HepG2 (cell line): ENCODE results near the gene DPCD. TPM values are rescaled to one million over a fixed set of nuclear protein-coding genes. Genes with fewer than 3 reads are reported as not detected.
A peak's percentile ranks its signal among the peaks of the same experiment; 100 is the strongest.

ENCODE experiments used
- ATAC-seq: fragments of 200-7000 bp; cut with Tn5 transposase; 3 replicates; pipeline ENCODE4 v1.9.1; 2020; ENCODE audit warnings: mild to moderate bottlenecking, moderate library complexity
- BruUV-seq: library from RNA; stranded (reverse); fragments of 400-500 nt; replicated peaks from 2 replicates; lab custom pipeline; 2021; lab: Mats Ljungman, UMichigan
- CTCF ChIA-PET: fragments of 300-600 bp; formaldehyde crosslinking; extraction: SDS; loops from one replicate; lab custom pipeline; 2021; ENCODE audit warnings: low total read pairs, inconsistent platforms, low intra/inter-chr PET ratio; lab: Yijun Ruan, JAX
- POLR2A ChIA-PET: fragments of 350-600 bp; sonication (Branson Sonifier 250); formaldehyde crosslinking; loops from one replicate; lab custom pipeline; 2020; ENCODE audit warnings: antibody characterized with exemption, inconsistent platforms; lab: Yijun Ruan, JAX
- DNase-seq: peaks from one replicate; pipeline ENCODE4 v3.0.0-alpha.2; 2015; ENCODE audit warnings: low spot score
- FAIRE-seq: peaks from 3 replicates; lab custom pipeline; 2011; peaks lifted over from hg19 to GRCh38; lab: Jason Lieb, UNC
- H2AFZ ChIP-seq: one replicate; pipeline ENCODE4 v1.6.1; 2011; ENCODE audit warnings: low read length, inconsistent platforms
- H3K27ac ChIP-seq: fragments of 300-600 bp; 3 replicates; pipeline ENCODE4 v1.8.0; 2011; ENCODE audit warnings: mixed run types, mild to moderate bottlenecking, mixed read lengths, low read length, inconsistent platforms; ENCODE audit not compliant: insufficient read depth; ENCODE audit errors: extremely low read length
- H3K27me3 ChIP-seq, 2 experiments: fragments of 200-600 bp in 1 of 2; 2 replicates in 1 of 2; 3 replicates in 1 of 2; pipeline versions ENCODE4 v1.6.0 to v1.8.0; 2011; ENCODE audit warnings: low read length in 2 of 2, mild to moderate bottlenecking in 2 of 2, moderate library complexity in 2 of 2, inconsistent platforms in 1 of 2; ENCODE audit not compliant: insufficient read depth in 2 of 2, control insufficient read depth in 1 of 2
- H3K36me3 ChIP-seq, 2 experiments: fragments of 200-600 bp in 1 of 2; replicated peaks in 1 of 2; 2 replicates in 1 of 2; 3 replicates in 1 of 2; pipeline versions ENCODE4 v1.5.1 to v1.8.0; 2011; ENCODE audit warnings: low read length in 2 of 2, inconsistent platforms in 1 of 2; ENCODE audit not compliant: insufficient read depth in 2 of 2, control insufficient read depth in 1 of 2
- H3K4me1 ChIP-seq: 2 replicates; pipeline ENCODE4 v1.5.1; 2012; ENCODE audit warnings: low read length, inconsistent platforms; ENCODE audit not compliant: insufficient read depth
- H3K4me2 ChIP-seq: 2 replicates; pipeline ENCODE4 v1.6.0; 2011; ENCODE audit warnings: low read depth, low read length, inconsistent platforms
- H3K4me3 ChIP-seq, 3 experiments: fragments of 200-600 bp in 1 of 3; sonication (generic), shearing (Covaris generic) in 1 of 3; replicated peaks in 1 of 3; 2 replicates each; pipeline ENCODE4 v1.5.1; 2011 to 2016; ENCODE audit warnings: low read length in 3 of 3, inconsistent platforms in 2 of 3, low read depth in 2 of 3, mild to moderate bottlenecking in 2 of 3, control low read depth in 1 of 3, mixed read lengths in 1 of 3; ENCODE audit not compliant: insufficient read depth in 1 of 3
- H3K79me2 ChIP-seq: one replicate; pipeline ENCODE4 v1.6.1; 2011; ENCODE audit warnings: low read length, inconsistent platforms; ENCODE audit not compliant: insufficient read depth
- H3K9ac ChIP-seq: 2 replicates; pipeline ENCODE4 v1.6.0; 2011; ENCODE audit warnings: mild to moderate bottlenecking, low read depth, low read length, inconsistent platforms; ENCODE audit not compliant: insufficient read depth
- H3K9me3 ChIP-seq: 2 replicates; pipeline ENCODE4 v1.5.1; 2012; ENCODE audit warnings: mild to moderate bottlenecking, low read length
- H4K20me1 ChIP-seq: 2 replicates; pipeline ENCODE4 v1.6.0; 2011; ENCODE audit warnings: inconsistent platforms, mild to moderate bottlenecking, low read length, moderate library complexity; ENCODE audit not compliant: insufficient read depth
- CENPT ChIP-seq: sonication (generic); formaldehyde crosslinking; IDR thresholded peaks from 2 replicates; pipeline ENCODE4 v1.8.0; 2022; ENCODE audit warnings: low read depth, mild to moderate bottlenecking, moderate library complexity, missing genetic modification reagents
- HNF4A ChIP-seq: sonication (generic); formaldehyde crosslinking; IDR thresholded peaks from 2 replicates; pipeline ENCODE4 v1.4.0; 2020; ENCODE audit warnings: missing genetic modification reagents
- KDM5B ChIP-seq: sonication (generic); formaldehyde crosslinking; IDR thresholded peaks from 2 replicates; pipeline ENCODE4 v1.4.0; 2020; ENCODE audit warnings: missing genetic modification reagents, mild to moderate bottlenecking, borderline replicate concordance
- ZNF549 ChIP-seq: sonication (generic); formaldehyde crosslinking; IDR thresholded peaks from 2 replicates; pipeline ENCODE4 v1.5.0; 2020; ENCODE audit warnings: missing genetic modification reagents
- ZNF709 ChIP-seq: sonication (generic); formaldehyde crosslinking; IDR thresholded peaks from 2 replicates; pipeline ENCODE4 v1.5.0; 2020; ENCODE audit warnings: mild to moderate bottlenecking, missing genetic modification reagents
- WGBS: methylation state at CpG from one replicate; pipeline ENCODE4 v1.1.6; 2017; ENCODE audit warnings: low lambda C conversion rate; 5-methylcytosine and 5-hydroxymethylcytosine counted together
- in situ Hi-C: cut with HindIII; loops from 2 replicates; pipeline ENCODE4 v1.10.0; 2017; ENCODE audit warnings: low pct_unique_long_range_greater_than_20kb; ENCODE audit not compliant: extremely low pct_ligation_motif_present
- intact Hi-C: fragments of 100-400 bp; cut with micrococcal nuclease; formaldehyde crosslinking; loops from one replicate; pipeline ENCODE4 v1.10.0; 2022; ENCODE audit not compliant: unreplicated experiment
- polyA plus RNA-seq, 8 experiments: library from polyadenylated mRNA; depleted of rRNA in 3 of 8; stranded (reverse) in 7 of 8; unstranded in 1 of 8; fragments of >200 nt; fragmentation: Illumina TruSeq in 4 of 8; extraction: Trizol in 4 of 8; gene quantifications; 2 replicates each; pipeline versions ENCODE4 v1.2.1 to v1.2.3, GENCODE V29; 2011 to 2016; ENCODE audit warnings: low read depth in 4 of 8, missing spikeins in 1 of 8, mixed read lengths in 1 of 8; ENCODE audit not compliant: insufficient read depth in 1 of 8
- total RNA-seq, 5 experiments: library from RNA; depleted of rRNA; stranded (reverse); fragments of >200 nt; fragmentation: Illumina TruSeq; extraction: Trizol; gene quantifications; 2 replicates each; pipeline ENCODE4 v1.2.3, GENCODE V29; 2016; ENCODE audit warnings: low read depth in 1 of 5
- TF ChIP-seq, protein P1 (sequence below): sonication (generic); formaldehyde crosslinking; IDR thresholded peaks from 2 replicates; pipeline ENCODE4 v1.4.0; 2020; ENCODE audit warnings: missing genetic modification reagents

DPCD gene
- total and polyA plus RNA-seq, 2 of the 13 experiments (the other 11 are each of a cell fraction or from before 2014, with no cell fraction given) = 25.2 to 27.0 TPM

- no peak for TF ChIP-seq CENPT
- peak; percentile 81; the same call in 1 of the 2 replicates for TF ChIP-seq ZNF549 (CRISPR knock-in tag)
- TF ChIP-seq ZNF709 (CRISPR knock-in tag) = peak; percentile 87; the same call in 1 of the 2 replicates
- TF ChIP-seq, protein P1, sequence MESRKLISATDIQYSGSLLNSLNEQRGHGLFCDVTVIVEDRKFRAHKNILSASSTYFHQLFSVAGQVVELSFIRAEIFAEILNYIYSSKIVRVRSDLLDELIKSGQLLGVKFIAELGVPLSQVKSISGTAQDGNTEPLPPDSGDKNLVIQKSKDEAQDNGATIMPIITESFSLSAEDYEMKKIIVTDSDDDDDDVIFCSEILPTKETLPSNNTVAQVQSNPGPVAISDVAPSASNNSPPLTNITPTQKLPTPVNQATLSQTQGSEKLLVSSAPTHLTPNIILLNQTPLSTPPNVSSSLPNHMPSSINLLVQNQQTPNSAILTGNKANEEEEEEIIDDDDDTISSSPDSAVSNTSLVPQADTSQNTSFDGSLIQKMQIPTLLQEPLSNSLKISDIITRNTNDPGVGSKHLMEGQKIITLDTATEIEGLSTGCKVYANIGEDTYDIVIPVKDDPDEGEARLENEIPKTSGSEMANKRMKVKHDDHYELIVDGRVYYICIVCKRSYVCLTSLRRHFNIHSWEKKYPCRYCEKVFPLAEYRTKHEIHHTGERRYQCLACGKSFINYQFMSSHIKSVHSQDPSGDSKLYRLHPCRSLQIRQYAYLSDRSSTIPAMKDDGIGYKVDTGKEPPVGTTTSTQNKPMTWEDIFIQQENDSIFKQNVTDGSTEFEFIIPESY = peak; percentile 96
- TF ChIP-seq HNF4A (CRISPR knock-in tag) = peak; percentile 58
- TF ChIP-seq KDM5B (CRISPR knock-in tag) = no peak
- Histone ChIP-seq H3K27me3 (no peaks in the 10 kb centered on the region), H3K4me1 (peaks cover 16% of the 10 kb centered on the region), H3K9me3 (no peaks in the 10 kb centered on the region), H3K79me2 (no peaks in the 10 kb centered on the region), H3K9ac (no peak overlapping the region), H4K20me1 (no peaks in the 10 kb centered on the region), H2AFZ (no peak overlapping the region), H3K4me3 (no peak overlapping the region), H3K36me3 (peaks cover 4 to 12% of the 10 kb centered on the region in 2 experiments; a peak in 2 of 5 replicates), H3K27ac (no peak overlapping the region), H3K4me2 (no peak overlapping the region)
- POLR2A ChIA-PET = no interaction called here
- intact Hi-C loops = no loop called here
- BruUV-seq = no TSS peak
- ATAC-seq (peak; percentile 66; the same call in 2 of the 3 replicates), DNase-seq (peak; percentile 34), FAIRE-seq (no peak)
- in situ Hi-C loops = no loop called here
- WGBS = 89% methylated on average over 10 of the region's 13 CpGs
- CTCF ChIA-PET = no interaction called here
Measured at GRCh38 chr10:101629837-101630632, 41.9 kb downstream of the DPCD start.
